Karpas-422 (cell line): ENCODE data around the gene ZNF350. TPM values are rescaled to one million over a fixed set of nuclear protein-coding genes. Genes with fewer than 3 reads are reported as not detected.
"Not testable (repeated sequence)": the region's sequence is repeated elsewhere in the genome, so short reads cannot be mapped to it uniquely, and the experiment has no call there.

ENCODE experiments used
- DNase-seq: peaks from one replicate; pipeline ENCODE4 v3.0.0-alpha.2; 2015
- H2AFZ ChIP-seq: fragments of 200-600 bp; sonication (generic); 2 replicates; pipeline ENCODE4 v1.6.1; 2014; ENCODE audit warnings: antibody characterized with exemption, low read length, mixed read lengths
- H3K27ac ChIP-seq: fragments of 200-600 bp; sonication (generic); 2 replicates; pipeline ENCODE4 v1.5.1; 2014; ENCODE audit warnings: mild to moderate bottlenecking, low read length, moderate library complexity
- H3K27me3 ChIP-seq: fragments of 200-600 bp; sonication (generic); 2 replicates; pipeline ENCODE4 v1.6.1; 2014; ENCODE audit warnings: low read length, mixed read lengths
- H3K36me3 ChIP-seq: fragments of 200-600 bp; sonication (generic); 2 replicates; pipeline ENCODE4 v1.6.1; 2014; ENCODE audit warnings: low read length, mixed read lengths; ENCODE audit not compliant: insufficient read depth
- H3K4me1 ChIP-seq: fragments of 200-600 bp; sonication (generic); 2 replicates; pipeline ENCODE4 v1.6.1; 2014; ENCODE audit warnings: mild to moderate bottlenecking, low read length, mixed read lengths
- H3K4me2 ChIP-seq: fragments of 200-600 bp; sonication (generic); 2 replicates; pipeline ENCODE4 v1.6.1; 2014; ENCODE audit warnings: low read length, low read depth, mild to moderate bottlenecking; ENCODE audit not compliant: poor library complexity, severe bottlenecking
- H3K4me3 ChIP-seq: fragments of 200-600 bp; sonication (generic); 2 replicates; pipeline ENCODE4 v1.5.1; 2014; ENCODE audit warnings: mild to moderate bottlenecking, antibody characterized with exemption, low read length, mixed read lengths
- H3K79me2 ChIP-seq: fragments of 200-600 bp; sonication (generic); 2 replicates; pipeline ENCODE4 v1.6.1; 2014; ENCODE audit warnings: mild to moderate bottlenecking, low read length, mixed read lengths
- H3K9ac ChIP-seq: fragments of 200-600 bp; sonication (generic); 2 replicates; pipeline ENCODE4 v1.6.0; 2014; ENCODE audit warnings: low read length
- H3K9me2 ChIP-seq: fragments of 200-600 bp; sonication (generic), shearing (Covaris generic); replicated peaks from 2 replicates; pipeline ENCODE4 v1.6.0; 2014; ENCODE audit warnings: mild to moderate bottlenecking, low read length, moderate library complexity; ENCODE audit not compliant: insufficient read depth
- H3K9me3 ChIP-seq: fragments of 300-700, 200-600 bp; sonication (generic); 2 replicates; pipeline ENCODE4 v1.6.1; 2014; ENCODE audit warnings: low read length, mixed read lengths
- H4K20me1 ChIP-seq: fragments of 200-600 bp; sonication (generic); 2 replicates; pipeline ENCODE4 v1.6.1; 2014; ENCODE audit warnings: mild to moderate bottlenecking, antibody characterized with exemption, low read length, low read depth; ENCODE audit not compliant: insufficient read depth
- total RNA-seq: library from RNA; depleted of rRNA; stranded (reverse); fragments of >200 nt; shearing (Covaris generic); gene quantifications from 2 replicates; pipeline ENCODE4 v1.2.3, GENCODE V29; 2014; ENCODE audit warnings: low replicate concordance

The ZNF350 gene
- total RNA-seq, 1 experiment from 2014 or later, result 12.7 TPM

- DNase-seq, H3K4me1 ChIP-seq, H3K36me3 ChIP-seq, H3K4me2 ChIP-seq, H3K79me2 ChIP-seq, H3K27ac ChIP-seq, H3K9me2 ChIP-seq, H3K4me3 ChIP-seq, H3K9ac ChIP-seq, H2AFZ ChIP-seq, H4K20me1 ChIP-seq, H3K27me3 ChIP-seq: not testable (repeated sequence)
- peaks cover 16% of the 10 kb centered on the region for H3K9me3 ChIP-seq
Observed at GRCh38 chr19:51960621-51961233, 25.9 kb downstream of the ZNF350 start.

- no peaks in the 10 kb centered on the region for H3K27me3 ChIP-seq
- DNase-seq, result no peak
- no peak overlapping the region for H3K27ac ChIP-seq
- no peak overlapping the region for H3K4me3 ChIP-seq
- no peaks in the 10 kb centered on the region for H3K9me2 ChIP-seq
- no peak overlapping the region for H3K4me2 ChIP-seq
- no peak overlapping the region for H3K9ac ChIP-seq
- no peaks in the 10 kb centered on the region for H3K4me1 ChIP-seq
- no peaks in the 10 kb centered on the region; the same call in 1 of the 2 replicates for H3K36me3 ChIP-seq
- peaks cover 16% of the 10 kb centered on the region for H3K9me3 ChIP-seq
- H2AFZ ChIP-seq, result no peak overlapping the region
- H4K20me1 ChIP-seq, result no peaks in the 10 kb centered on the region
- no peaks in the 10 kb centered on the region for H3K79me2 ChIP-seq
Observed at GRCh38 chr19:51959791-51960190, 26.8 kb downstream of the ZNF350 start.

GRCh38 chr19:51957846-51958245, 28.8 kb downstream of the ZNF350 start:
- DNase-seq, H3K9ac ChIP-seq, H2AFZ ChIP-seq, H3K79me2 ChIP-seq, H3K4me1 ChIP-seq, H4K20me1 ChIP-seq, H3K27ac ChIP-seq, H3K4me3 ChIP-seq, H3K4me2 ChIP-seq, H3K9me2 ChIP-seq, H3K27me3 ChIP-seq, H3K36me3 ChIP-seq: not testable (repeated sequence)
- H3K9me3 ChIP-seq, result peaks cover 11% of the 10 kb centered on the region

- no peaks in the 10 kb centered on the region for H3K9me2 ChIP-seq
- H3K4me2 ChIP-seq, result no peak overlapping the region
- H3K27ac ChIP-seq, result no peak overlapping the region
- peaks cover 63% of the 10 kb centered on the region for H3K9me3 ChIP-seq
- no peaks in the 10 kb centered on the region for H4K20me1 ChIP-seq
- H3K9ac ChIP-seq, result no peak overlapping the region
- peaks cover 26% of the 10 kb centered on the region for H3K36me3 ChIP-seq
- no peaks in the 10 kb centered on the region for H3K4me1 ChIP-seq
- no peak for DNase-seq
- H3K79me2 ChIP-seq, result no peaks in the 10 kb centered on the region
- no peak overlapping the region for H2AFZ ChIP-seq
- H3K4me3 ChIP-seq, result no peak overlapping the region
- no peaks in the 10 kb centered on the region for H3K27me3 ChIP-seq
Observed at GRCh38 chr19:51948975-51949374, 37.7 kb downstream of the ZNF350 start.

DNA sequence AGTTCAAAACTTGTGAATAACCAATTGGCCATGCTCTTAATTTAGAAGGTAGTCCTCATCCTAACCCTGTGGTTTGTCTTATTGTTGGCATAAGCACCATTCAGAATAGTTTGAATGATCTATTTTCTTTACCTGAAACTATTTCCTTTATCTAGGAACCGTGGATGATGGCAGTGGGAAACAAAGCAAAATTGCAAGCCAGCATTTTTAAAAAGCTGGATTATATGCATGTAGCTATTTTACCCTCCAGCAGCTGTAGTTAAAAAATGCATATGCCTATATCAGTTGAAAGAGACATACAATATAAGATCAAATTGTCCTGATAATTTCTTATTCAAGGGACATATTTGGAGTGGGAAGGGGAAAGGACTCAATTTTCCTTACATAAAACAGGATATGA, 40.0 kb downstream of the ZNF350 start:
- Histone ChIP-seq H3K9ac (no peak overlapping the region), H3K27ac (no peak overlapping the region), H3K4me1 (no peaks in the 10 kb centered on the region), H3K4me3 (no peak overlapping the region), H3K9me3 (peaks cover 74% of the 10 kb centered on the region), H3K4me2 (no peak overlapping the region), H2AFZ (no peak overlapping the region), H3K36me3 (peaks cover 48% of the 10 kb centered on the region), H4K20me1 (no peaks in the 10 kb centered on the region), H3K79me2 (no peaks in the 10 kb centered on the region), H3K9me2 (no peaks in the 10 kb centered on the region), H3K27me3 (no peaks in the 10 kb centered on the region)
- DNase-seq, result no peak

DNA sequence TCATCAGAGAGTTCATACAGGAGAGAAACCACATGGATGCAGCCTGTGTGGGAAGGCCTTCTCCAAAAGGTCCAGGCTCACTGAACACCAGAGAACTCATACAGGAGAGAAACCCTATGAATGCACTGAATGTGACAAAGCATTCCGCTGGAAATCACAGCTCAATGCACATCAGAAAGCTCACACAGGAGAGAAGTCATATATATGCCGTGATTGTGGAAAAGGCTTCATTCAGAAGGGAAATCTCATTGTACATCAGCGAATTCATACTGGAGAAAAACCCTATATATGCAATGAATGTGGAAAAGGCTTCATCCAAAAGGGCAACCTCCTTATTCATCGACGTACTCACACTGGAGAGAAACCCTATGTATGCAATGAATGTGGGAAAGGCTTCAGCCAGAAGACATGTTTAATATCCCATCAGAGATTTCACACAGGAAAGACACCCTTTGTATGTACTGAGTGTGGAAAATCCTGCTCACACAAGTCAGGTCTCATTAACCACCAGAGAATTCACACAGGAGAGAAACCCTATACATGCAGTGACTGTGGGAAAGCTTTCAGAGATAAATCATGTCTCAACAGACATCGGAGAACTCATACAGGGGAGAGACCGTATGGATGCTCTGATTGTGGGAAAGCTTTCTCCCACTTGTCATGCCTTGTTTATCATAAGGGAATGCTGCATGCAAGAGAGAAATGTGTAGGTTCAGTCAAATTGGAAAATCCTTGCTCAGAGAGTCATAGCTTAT, 41.7 kb downstream of the ZNF350 start:
- Histone ChIP-seq H3K4me2 (no peak overlapping the region), H3K27me3 (no peaks in the 10 kb centered on the region), H3K27ac (no peak overlapping the region), H3K9me3 (peaks cover 82% of the 10 kb centered on the region), H3K36me3 (peaks cover 62% of the 10 kb centered on the region), H3K4me3 (no peak overlapping the region), H3K79me2 (no peaks in the 10 kb centered on the region), H3K9ac (no peak overlapping the region), H4K20me1 (no peaks in the 10 kb centered on the region), H3K4me1 (no peaks in the 10 kb centered on the region), H2AFZ (no peak overlapping the region), H3K9me2 (no peaks in the 10 kb centered on the region)
- no peak for DNase-seq

DNA sequence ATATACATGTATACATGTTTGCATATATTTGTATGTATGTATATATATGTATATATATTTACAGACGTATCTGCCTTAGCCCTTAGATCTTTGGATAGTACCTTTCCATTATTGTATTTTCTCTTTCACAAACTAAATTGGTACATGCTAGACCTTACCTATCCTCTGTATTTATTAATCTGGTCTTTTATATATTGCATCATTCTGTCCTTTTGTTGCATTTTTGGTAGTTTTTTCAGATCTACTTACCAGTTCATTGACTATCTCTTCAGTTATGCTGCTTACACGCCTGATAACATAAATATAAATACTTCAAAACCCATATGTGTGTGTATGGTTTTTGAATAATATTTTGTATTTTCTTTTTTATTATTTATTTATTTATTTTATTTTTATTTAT, 47.7 kb downstream of the ZNF350 start:
- H3K4me2 ChIP-seq, result no peak overlapping the region
- no peaks in the 10 kb centered on the region for H4K20me1 ChIP-seq
- no peaks in the 10 kb centered on the region; the same call in 1 of the 2 replicates for H3K79me2 ChIP-seq
- H3K4me3 ChIP-seq, result no peak overlapping the region
- H3K36me3 ChIP-seq, result peaks cover 85% of the 10 kb centered on the region
- no peak for DNase-seq
- H3K27me3 ChIP-seq, result no peaks in the 10 kb centered on the region
- peaks cover 61% of the 10 kb centered on the region for H3K9me3 ChIP-seq
- H3K4me1 ChIP-seq, result no peaks in the 10 kb centered on the region
- no peak overlapping the region for H3K27ac ChIP-seq
- no peak overlapping the region for H3K9ac ChIP-seq
- H2AFZ ChIP-seq, result no peak overlapping the region
- H3K9me2 ChIP-seq, result no peaks in the 10 kb centered on the region

DNA sequence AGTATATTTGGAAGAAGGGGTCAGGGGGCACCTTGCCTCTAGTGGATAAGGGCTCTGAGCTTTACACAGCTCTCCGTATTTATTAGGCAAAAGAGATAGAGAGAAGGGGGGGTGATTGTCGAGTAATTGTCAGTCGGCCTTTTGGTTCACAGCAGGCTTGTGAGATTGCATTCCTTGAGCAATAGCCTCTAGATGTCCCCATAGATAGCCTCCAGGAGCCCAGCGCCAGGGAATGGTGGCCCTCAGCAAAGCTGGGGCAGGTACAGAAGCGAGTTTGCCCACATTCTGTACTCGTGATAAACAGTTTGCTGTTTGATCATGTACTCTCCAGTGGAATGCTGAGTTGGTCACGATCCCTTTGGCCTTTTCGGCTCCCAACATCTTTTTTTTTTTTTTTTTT, 54.7 kb downstream of the ZNF350 start:
- Histone ChIP-seq H3K4me1 (peaks cover 5% of the 10 kb centered on the region; the same call in 1 of the 2 replicates), H3K9ac (no peak overlapping the region), H4K20me1 (no peaks in the 10 kb centered on the region), H3K9me3 (peaks cover 42% of the 10 kb centered on the region), H3K9me2 (no peaks in the 10 kb centered on the region), H3K4me3 (no peak overlapping the region), H3K4me2 (no peak overlapping the region), H3K79me2 (peaks cover 23% of the 10 kb centered on the region), H3K27me3 (no peaks in the 10 kb centered on the region), H3K36me3 (peaks cover 77% of the 10 kb centered on the region), H2AFZ (no peak overlapping the region), H3K27ac (no peak overlapping the region)
- no peak for DNase-seq
